Activated T-cell treated with anti-CD3 and anti-CD28 coated beads, Interleukin-2, amount 50 U/mL, for 24 hours (primary cell): Measurements from ENCODE around the gene ADAMTS10.

ENCODE experiments used
- DNase-seq: peaks from one replicate; pipeline ENCODE4 v3.0.0-alpha.2; 2020
- H3K27ac Mint-ChIP-seq: 2 replicates; pipeline ENCODE4 v1.8.0; 2020; ENCODE audit warnings: mild to moderate bottlenecking, mixed read lengths
- H3K27me3 Mint-ChIP-seq: 2 replicates; pipeline ENCODE4 v1.8.0; 2020; ENCODE audit warnings: mixed read lengths
- H3K36me3 Mint-ChIP-seq: 2 replicates; pipeline ENCODE4 v1.8.0; 2020; ENCODE audit warnings: low read depth, mixed read lengths
- H3K4me1 Mint-ChIP-seq: 2 replicates; pipeline ENCODE4 v1.8.0; 2020; ENCODE audit warnings: low read depth, mixed read lengths
- H3K4me3 Mint-ChIP-seq: 2 replicates; pipeline ENCODE4 v1.8.0; 2020; ENCODE audit warnings: mild to moderate bottlenecking, moderate library complexity, mixed read lengths
- H3K9me3 Mint-ChIP-seq: 2 replicates; pipeline ENCODE4 v1.8.0; 2020; ENCODE audit warnings: mixed read lengths

ADAMTS10 gene

GRCh38 chr19:8536282-8536681, 74.2 kb downstream of the ADAMTS10 start:
- DNase-seq = no peak
- Mint-ChIP-seq H3K27me3 (no peaks in the 10 kb centered on the region), H3K4me1 (no peaks in the 10 kb centered on the region), H3K4me3 (no peak overlapping the region), H3K36me3 (peaks cover 14% of the 10 kb centered on the region), H3K9me3 (no peaks in the 10 kb centered on the region), H3K27ac (no peak overlapping the region)

DNA sequence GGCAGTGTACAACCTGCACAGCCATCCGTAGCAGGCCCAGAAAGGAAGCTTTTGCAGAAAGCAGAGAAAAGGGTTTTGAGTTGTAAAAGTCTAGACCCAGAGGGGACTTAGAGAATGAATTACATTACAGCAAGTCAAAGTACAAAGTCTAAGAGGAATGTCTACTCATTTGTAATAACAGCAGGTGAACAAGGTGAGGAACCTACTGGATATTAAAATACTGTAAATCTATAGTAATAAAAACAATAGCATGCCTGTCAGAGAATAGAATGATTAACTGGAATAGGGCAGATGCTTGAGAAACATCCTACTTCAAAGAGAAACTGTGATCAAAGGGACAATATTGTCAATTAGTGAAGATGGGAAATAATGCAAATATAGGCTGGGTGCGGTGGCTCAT, 78.3 kb downstream of the ADAMTS10 start:
- peak overlapping the region; percentile 5 for H3K27ac Mint-ChIP-seq
- H3K4me3 Mint-ChIP-seq = no peak overlapping the region
- no peaks in the 10 kb centered on the region for H3K27me3 Mint-ChIP-seq
- peaks cover 29% of the 10 kb centered on the region for H3K36me3 Mint-ChIP-seq
- peaks cover 4% of the 10 kb centered on the region for H3K4me1 Mint-ChIP-seq
- H3K9me3 Mint-ChIP-seq = no peaks in the 10 kb centered on the region
- no peak for DNase-seq

DNA sequence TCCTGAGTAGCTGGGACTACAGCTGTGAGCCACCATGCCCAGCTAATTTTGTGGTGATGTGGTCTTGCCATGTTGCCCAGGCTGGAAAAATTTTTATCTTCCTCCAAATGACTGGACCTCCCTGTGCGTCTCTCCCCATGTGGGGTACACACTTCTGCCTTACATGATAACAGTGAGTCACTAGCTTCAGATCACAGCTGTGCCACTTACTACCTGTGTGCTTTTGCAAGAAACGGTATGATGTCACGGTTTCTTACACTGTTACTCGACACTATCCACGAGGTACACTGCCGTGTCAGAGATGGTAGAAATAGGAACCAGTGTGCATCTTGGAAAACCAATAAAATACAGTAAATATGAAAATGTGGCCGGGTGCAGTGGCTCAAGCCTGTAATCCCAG, 79.0 kb downstream of the ADAMTS10 start:
- Mint-ChIP-seq H3K27ac (no peak overlapping the region), H3K4me1 (peaks cover 4% of the 10 kb centered on the region), H3K9me3 (no peaks in the 10 kb centered on the region), H3K36me3 (peaks cover 33% of the 10 kb centered on the region), H3K27me3 (no peaks in the 10 kb centered on the region), H3K4me3 (no peak overlapping the region)
- no peak for DNase-seq
